ENCODE data around the gene KCNC1. TPM values are rescaled to one million over a fixed set of nuclear protein-coding genes. Genes with fewer than 3 reads are reported as not detected.
A peak's percentile ranks its signal among the peaks of the same experiment; 100 is the strongest.

Gene KCNC1
- total RNA-seq, 1 donor from 2014 or later: not detected

- peak; percentile 9 for DNase-seq (ENCODE audit: missing footprints)
- intact Hi-C loops (cut with DNase I): no loop called here
Measured at GRCh38 chr11:17748044-17748443, 13.5 kb downstream of the KCNC1 start.

GRCh38 chr11:17748761-17749721 lies 14.5 kb downstream of the KCNC1 start:
- ATAC-seq: no peak
- DNase-seq (ENCODE audit: missing footprints): peak; percentile 32
- intact Hi-C loops (cut with DNase I): no loop called here

More at GRCh38 chr11:17748044-17748443, 13.5 kb downstream of the KCNC1 start:
- no peak for ATAC-seq

- DNase-seq (ENCODE audit: missing footprints) (peak; percentile 54), ATAC-seq (no peak)
- intact Hi-C loops (cut with DNase I): no loop called here
Measured at GRCh38 chr11:17750013-17750800, 15.6 kb downstream of the KCNC1 start.

GRCh38 chr11:17750801-17751165 lies 16.2 kb downstream of the KCNC1 start:
- ATAC-seq: no peak
- DNase-seq (ENCODE audit: missing footprints): no peak
- intact Hi-C loops (cut with DNase I): no loop called here

- intact Hi-C loops (cut with DNase I): no loop called here
- peak; percentile 17 for DNase-seq (ENCODE audit: missing footprints)
- no peak for ATAC-seq
Measured at GRCh38 chr11:17751558-17751957, 17.0 kb downstream of the KCNC1 start.

GRCh38 chr11:17752144-17752543 lies 17.6 kb downstream of the KCNC1 start:
- DNase-seq (ENCODE audit: missing footprints) (peak; percentile 23), ATAC-seq (no peak)
- intact Hi-C loops (cut with DNase I): no loop called here

- intact Hi-C loops (cut with DNase I): no loop called here
- ATAC-seq (no peak), DNase-seq (ENCODE audit: missing footprints) (peak; percentile 53)
Measured at GRCh38 chr11:17753153-17753552, 18.6 kb downstream of the KCNC1 start.

GRCh38 chr11:17753641-17754040 lies 19.1 kb downstream of the KCNC1 start:
- intact Hi-C loops (cut with DNase I): no loop called here
- DNase-seq (ENCODE audit: missing footprints): peak; percentile 11

GRCh38 chr11:17755891-17756290 lies 21.3 kb downstream of the KCNC1 start:
- intact Hi-C loops (cut with DNase I): no loop called here
- DNase-seq (ENCODE audit: missing footprints) (peak; percentile 1), ATAC-seq (no peak)

More at GRCh38 chr11:17753641-17754040, 19.1 kb downstream of the KCNC1 start:
- no peak for ATAC-seq

GRCh38 chr11:17760102-17761029 lies 25.8 kb downstream of the KCNC1 start:
- DNase-seq (ENCODE audit: missing footprints) (peak; percentile 51), ATAC-seq (peak; percentile 69)
- intact Hi-C loops (cut with DNase I): loop anchor here (1.0 to 5.0 kb wide), 2 partner anchors 67 to 219 kb away; no protein-coding TSS in a partner anchor

GRCh38 chr11:17762309-17762974 lies 27.9 kb downstream of the KCNC1 start:
- ATAC-seq (no peak), DNase-seq (ENCODE audit: missing footprints) (peak; percentile 21)
- intact Hi-C loops (cut with DNase I): loop anchor here (5.0 kb wide), 1 partner anchor 65 kb away; no protein-coding TSS in a partner anchor

- DNase-seq (ENCODE audit: missing footprints) (peak; percentile 41), ATAC-seq (no peak)
- intact Hi-C loops (cut with DNase I): loop anchor here (5.0 kb wide), 1 partner anchor 64 kb away; no protein-coding TSS in a partner anchor
Measured at GRCh38 chr11:17763244-17763643, 28.7 kb downstream of the KCNC1 start.

GRCh38 chr11:17763703-17764102 lies 29.1 kb downstream of the KCNC1 start:
- no peak for ATAC-seq
- peak; percentile 6 for DNase-seq (ENCODE audit: missing footprints)
- intact Hi-C loops (cut with DNase I): loop anchor here (5.0 kb wide), 1 partner anchor 64 kb away; no protein-coding TSS in a partner anchor

- intact Hi-C loops (cut with DNase I): loop anchor here (5.0 kb wide), 1 partner anchor 63 kb away; no protein-coding TSS in a partner anchor
- ATAC-seq (no peak), DNase-seq (ENCODE audit: missing footprints) (peak; percentile 67)
Measured at GRCh38 chr11:17764446-17765218, 30.1 kb downstream of the KCNC1 start.

- intact Hi-C loops (cut with DNase I): no loop called here
- ATAC-seq: no peak
- peak; percentile 4 for DNase-seq (ENCODE audit: missing footprints)
Measured at GRCh38 chr11:17765356-17766072, 30.9 kb downstream of the KCNC1 start.

- intact Hi-C loops (cut with DNase I): no loop called here
- DNase-seq (ENCODE audit: missing footprints) (peak; percentile 33), ATAC-seq (no peak)
Measured at GRCh38 chr11:17766073-17766359, 31.4 kb downstream of the KCNC1 start.

GRCh38 chr11:17766590-17766989 lies 32.0 kb downstream of the KCNC1 start:
- intact Hi-C loops (cut with DNase I): no loop called here
- DNase-seq (ENCODE audit: missing footprints): peak; percentile 16
- ATAC-seq: no peak
